MCF 10A (cell line): ENCODE data around the gene PRKAR1B. TPM values are rescaled to one million over a fixed set of nuclear protein-coding genes. Genes with fewer than 3 reads are reported as not detected.

ENCODE experiments used
- BruUV-seq: library from RNA; stranded (reverse); fragments of 400-500 nt; replicated peaks from 2 replicates; lab custom pipeline; 2021; lab: Mats Ljungman, UMichigan
- CTCF ChIA-PET: fragments of 300-600 bp; sonication (Branson Sonifier 250); formaldehyde crosslinking; extraction: SDS; loops from one replicate; lab custom pipeline; 2021; ENCODE audit warnings: antibody characterized with exemption, inconsistent platforms; lab: Yijun Ruan, JAX
- POLR2A ChIA-PET: fragments of 300-600, 350-650 bp; sonication (Branson Sonifier 250); formaldehyde crosslinking; extraction: SDS; loops from one replicate; lab custom pipeline; 2020; ENCODE audit warnings: antibody characterized with exemption, inconsistent platforms; lab: Yijun Ruan, JAX
- DNase-seq: peaks from one replicate; pipeline ENCODE4 v3.0.0-alpha.2; 2018; ENCODE audit not compliant: unreplicated experiment
- H3K27ac Mint-ChIP-seq: one replicate; pipeline ENCODE4 v1.8.0; 2022; ENCODE audit warnings: mild to moderate bottlenecking, low read depth, mixed read lengths; ENCODE audit not compliant: unreplicated experiment
- H3K27me3 Mint-ChIP-seq: one replicate; pipeline ENCODE4 v1.8.0; 2022; ENCODE audit warnings: mixed read lengths; ENCODE audit not compliant: insufficient read depth, unreplicated experiment
- H3K36me3 Mint-ChIP-seq: one replicate; pipeline ENCODE4 v1.8.0; 2022; ENCODE audit warnings: mild to moderate bottlenecking, moderate library complexity, mixed read lengths; ENCODE audit not compliant: insufficient read depth, unreplicated experiment
- H3K4me1 Mint-ChIP-seq: one replicate; pipeline ENCODE4 v1.8.0; 2022; ENCODE audit warnings: mixed read lengths; ENCODE audit not compliant: insufficient read depth, unreplicated experiment
- H3K4me3 Mint-ChIP-seq: one replicate; pipeline ENCODE4 v1.8.0; 2022; ENCODE audit warnings: mild to moderate bottlenecking, moderate library complexity, mixed read lengths; ENCODE audit not compliant: unreplicated experiment
- H3K9me3 Mint-ChIP-seq: one replicate; pipeline ENCODE4 v1.8.0; 2022; ENCODE audit warnings: mixed read lengths; ENCODE audit not compliant: unreplicated experiment
- intact Hi-C: fragments of 100-400 bp; cut with micrococcal nuclease; formaldehyde crosslinking; loops from 2 replicates; pipeline ENCODE4 v1.14.1; 2022
- total RNA-seq: library from RNA; stranded (reverse); gene quantifications from 2 replicates; pipeline ENCODE4 v1.2.3, GENCODE V29; 2022
- TF ChIP-seq, protein P1 (sequence below): fragments of 200-600 bp; IDR thresholded peaks from one replicate; pipeline ENCODE4 v1.8.0; 2022; ENCODE audit warnings: antibody characterized with exemption, mild to moderate bottlenecking; ENCODE audit not compliant: unreplicated experiment

PRKAR1B gene
- total RNA-seq, 1 experiment from 2014 or later, result 31.5 TPM

GRCh38 chr7:520503-521161 is 206.4 kb downstream of the PRKAR1B start:
- CTCF ChIA-PET, result interaction anchor here (0.7 to 1.5 kb wide), 2 partner anchors 42 to 211 kb away, joined by 3 to 5 read pairs; no protein-coding TSS in a partner anchor
- Mint-ChIP-seq H3K27me3 (no peaks in the 10 kb centered on the region), H3K9me3 (no peaks in the 10 kb centered on the region), H3K36me3 (no peaks in the 10 kb centered on the region), H3K27ac (no peak overlapping the region), H3K4me3 (peak overlapping the region; percentile 66), H3K4me1 (no peaks in the 10 kb centered on the region)
- POLR2A ChIA-PET, result interaction anchor here (0.6 to 2.8 kb wide), 7 partner anchors 18 to 292 kb away, joined by 3 to 39 read pairs (median 4); no protein-coding TSS in a partner anchor
- TF ChIP-seq, protein P1, sequence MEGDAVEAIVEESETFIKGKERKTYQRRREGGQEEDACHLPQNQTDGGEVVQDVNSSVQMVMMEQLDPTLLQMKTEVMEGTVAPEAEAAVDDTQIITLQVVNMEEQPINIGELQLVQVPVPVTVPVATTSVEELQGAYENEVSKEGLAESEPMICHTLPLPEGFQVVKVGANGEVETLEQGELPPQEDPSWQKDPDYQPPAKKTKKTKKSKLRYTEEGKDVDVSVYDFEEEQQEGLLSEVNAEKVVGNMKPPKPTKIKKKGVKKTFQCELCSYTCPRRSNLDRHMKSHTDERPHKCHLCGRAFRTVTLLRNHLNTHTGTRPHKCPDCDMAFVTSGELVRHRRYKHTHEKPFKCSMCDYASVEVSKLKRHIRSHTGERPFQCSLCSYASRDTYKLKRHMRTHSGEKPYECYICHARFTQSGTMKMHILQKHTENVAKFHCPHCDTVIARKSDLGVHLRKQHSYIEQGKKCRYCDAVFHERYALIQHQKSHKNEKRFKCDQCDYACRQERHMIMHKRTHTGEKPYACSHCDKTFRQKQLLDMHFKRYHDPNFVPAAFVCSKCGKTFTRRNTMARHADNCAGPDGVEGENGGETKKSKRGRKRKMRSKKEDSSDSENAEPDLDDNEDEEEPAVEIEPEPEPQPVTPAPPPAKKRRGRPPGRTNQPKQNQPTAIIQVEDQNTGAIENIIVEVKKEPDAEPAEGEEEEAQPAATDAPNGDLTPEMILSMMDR, result peak; percentile 18
- no peak for DNase-seq
- intact Hi-C loops, result no loop called here
- no TSS peak for BruUV-seq

DNA sequence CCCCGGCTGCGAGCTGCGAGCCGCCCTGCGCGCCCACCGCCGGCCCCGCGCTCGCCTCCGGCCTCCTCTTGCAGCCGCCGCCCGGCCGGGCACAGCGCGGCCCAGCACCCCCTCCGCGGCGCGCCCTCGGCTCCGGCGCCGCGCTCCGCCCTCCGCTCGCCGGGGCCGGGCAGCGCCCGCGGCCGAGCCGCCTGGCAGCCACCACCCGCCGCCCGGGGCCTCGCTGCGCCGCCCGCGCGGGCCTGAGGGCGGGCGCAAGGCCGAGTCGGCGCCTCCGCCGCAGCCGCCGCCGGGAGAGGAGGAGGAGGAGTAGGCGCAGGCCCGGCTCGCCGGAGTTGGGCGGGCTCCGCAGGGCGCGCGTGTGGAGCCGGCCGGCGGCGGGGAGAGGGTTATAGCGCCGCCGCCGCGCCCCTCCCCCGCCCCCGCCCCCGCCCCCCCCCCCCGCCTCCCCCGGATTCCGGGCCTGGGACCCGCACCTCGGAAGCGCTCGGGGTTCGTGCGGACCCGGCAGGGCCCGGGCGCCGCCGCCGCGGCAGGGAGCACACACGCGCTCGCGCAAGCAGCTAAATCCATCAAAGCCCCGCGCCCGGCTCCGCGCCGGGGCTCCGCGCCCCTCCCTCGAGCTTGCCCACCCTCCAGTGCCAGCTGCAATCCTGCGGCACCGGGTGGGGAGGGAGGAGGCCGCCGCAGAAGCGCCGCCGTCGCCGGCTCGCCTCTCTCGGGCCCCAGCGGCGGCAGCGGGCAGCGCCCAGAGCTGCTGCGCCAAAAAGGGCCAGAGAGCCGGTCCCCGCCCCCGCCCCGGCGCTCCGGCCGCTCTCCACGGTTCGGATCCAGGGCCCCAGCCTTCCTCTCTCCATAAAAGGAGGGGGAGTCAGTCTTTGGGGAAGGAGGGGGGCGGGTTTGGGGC is 207.3 kb downstream of the PRKAR1B start, which contains the start of gene PDGFA:
Gene PDGFA (minus strand): TSS at position 363 of the 907 bp plus-strand sequence. CDS start 845 bp downstream, outside the sequence.
- peak within 1 kb of the TSS; percentile 85 for H3K4me3 Mint-ChIP-seq
- H3K9me3 Mint-ChIP-seq, result no peaks in the 10 kb centered on the region
- no TSS peak for BruUV-seq
- H3K4me1 Mint-ChIP-seq, result no peaks in the 10 kb centered on the region
- ChIA-PET CTCF (interaction anchor here (0.7 to 1.5 kb wide), 4 partner anchors 43 to 984 kb away, joined by 3 to 5 read pairs (median 3); no protein-coding TSS in a partner anchor), POLR2A (interaction anchor here (0.6 to 2.8 kb wide), 13 partner anchors 19 to 312 kb away, joined by 3 to 39 read pairs (median 4); no protein-coding TSS in a partner anchor)
- intact Hi-C loops, result loop anchor here (2.0 to 5.0 kb wide), 4 partner anchors 19 to 208 kb away; partner anchors contain the start of genes DNAAF5 and PRKAR1B
- H3K27ac Mint-ChIP-seq, result no peak within 1 kb of the TSS
- H3K27me3 Mint-ChIP-seq, result no peaks in the 10 kb centered on the region
- TF ChIP-seq, protein P1, result no peak
- peak; percentile 60 for DNase-seq
- no peaks in the 10 kb centered on the region for H3K36me3 Mint-ChIP-seq

GRCh38 chr7:518630-519483 is 208.2 kb downstream of the PRKAR1B start:
- no peak overlapping the region for H3K27ac Mint-ChIP-seq

More at GRCh38 chr7:518630-519483, 208.2 kb downstream of the PRKAR1B start:
- BruUV-seq, result no TSS peak
- peak overlapping the region; percentile 85 for H3K4me3 Mint-ChIP-seq
- peak; percentile 83 for DNase-seq
- ChIA-PET POLR2A (interaction anchor here (0.6 to 2.8 kb wide), 15 partner anchors 20 to 618 kb away, joined by 3 to 39 read pairs (median 4); partner anchors contain the start of gene PRKAR1B), CTCF (interaction anchor here (0.7 to 0.8 kb wide), 3 partner anchors 161 to 985 kb away, joined by 3 read pairs; no protein-coding TSS in a partner anchor)
- H3K36me3 Mint-ChIP-seq, result no peaks in the 10 kb centered on the region
- intact Hi-C loops, result loop anchor here (2.0 to 5.0 kb wide), 4 partner anchors 20 to 208 kb away; partner anchors contain the start of genes DNAAF5 and PRKAR1B
- H3K27me3 Mint-ChIP-seq, result no peaks in the 10 kb centered on the region
- H3K9me3 Mint-ChIP-seq, result no peaks in the 10 kb centered on the region
- H3K4me1 Mint-ChIP-seq, result peaks cover 3% of the 10 kb centered on the region
- TF ChIP-seq, protein P1, result no peak
